HEK293 (cell line): ENCODE measurements around the gene GRN.
"Not testable (repeated sequence)": the region's sequence is repeated elsewhere in the genome, so short reads cannot be mapped to it uniquely, and the experiment has no call there.

ENCODE experiments used
- CTCF ChIA-PET: fragments of 350-600 bp; formaldehyde crosslinking; extraction: SDS; loops from one replicate; lab custom pipeline; 2021; ENCODE audit warnings: antibody characterized with exemption; lab: Yijun Ruan, JAX
- POLR2A ChIA-PET: fragments of 300-600 bp; formaldehyde crosslinking; extraction: SDS; loops from one replicate; lab custom pipeline; 2020; ENCODE audit warnings: antibody characterized with exemption, inconsistent platforms; lab: Yijun Ruan, JAX
- H3K27ac ChIP-seq: fragments of 200-500 bp; sonication (Bioruptor generic); 2 replicates; pipeline ENCODE4 v1.5.1; 2014; ENCODE audit warnings: low read depth, low read length, control low read depth, inconsistent platforms; ENCODE audit errors: extremely low read depth
- H3K36me3 ChIP-seq, 2 experiments: fragments of 200-500 bp in 1 of 2; sonication (Bioruptor generic) in 1 of 2; 1 replicate in 1 of 2; 2 replicates in 1 of 2; pipeline ENCODE4 v1.5.1; 2014 to 2017; ENCODE audit warnings: inconsistent platforms in 2 of 2, low read length in 2 of 2; ENCODE audit not compliant: control insufficient read depth in 2 of 2, insufficient read depth in 1 of 2
- H3K4me1 ChIP-seq: fragments of 200-500 bp; sonication (Bioruptor generic); 2 replicates; pipeline ENCODE4 v1.5.1; 2014; ENCODE audit warnings: mild to moderate bottlenecking, low read length, inconsistent platforms; ENCODE audit not compliant: control insufficient read depth, insufficient read depth
- H3K4me3 ChIP-seq: 2 replicates; pipeline ENCODE4 v1.5.1; 2011; ENCODE audit warnings: low read depth, mild to moderate bottlenecking, control low read depth, low read length, moderate library complexity
- H3K9me3 ChIP-seq: fragments of 200-500 bp; sonication (Bioruptor generic); 2 replicates; pipeline ENCODE4 v1.5.1; 2014; ENCODE audit warnings: low read depth, low read length, inconsistent platforms; ENCODE audit not compliant: control insufficient read depth, insufficient read depth
- ATF2 ChIP-seq: fragments of 450-650 bp; formaldehyde crosslinking; IDR thresholded peaks from 2 replicates; pipeline ENCODE4 v1.5.1; 2016; ENCODE audit warnings: missing biosample characterization, missing genetic modification characterization, low read depth
- CTCF ChIP-seq: fragments of 450-650 bp; formaldehyde crosslinking; IDR thresholded peaks from 2 replicates; pipeline ENCODE4 v1.5.1; 2016; ENCODE audit warnings: missing biosample characterization, missing genetic modification characterization
- SCRT2 ChIP-seq: fragments of 450-650 bp; formaldehyde crosslinking; IDR thresholded peaks from 2 replicates; pipeline ENCODE4 v1.5.1; 2016; ENCODE audit warnings: missing biosample characterization, missing genetic modification characterization
- ZBTB17 ChIP-seq: fragments of 450-650 bp; formaldehyde crosslinking; IDR thresholded peaks from 2 replicates; pipeline ENCODE4 v1.5.1; 2016; ENCODE audit warnings: missing biosample characterization, missing genetic modification characterization
- ZBTB21 ChIP-seq: fragments of 450-650 bp; formaldehyde crosslinking; IDR thresholded peaks from 2 replicates; pipeline ENCODE4 v1.5.1; 2017; ENCODE audit warnings: missing biosample characterization, missing genetic modification characterization
- ZEB2 ChIP-seq: fragments of 450-650 bp; formaldehyde crosslinking; IDR thresholded peaks from 2 replicates; pipeline ENCODE4 v1.5.1; 2016; ENCODE audit warnings: missing biosample characterization, missing genetic modification characterization
- ZNF10 ChIP-seq: fragments of 450-650 bp; formaldehyde crosslinking; IDR thresholded peaks from 2 replicates; pipeline ENCODE4 v1.5.1; 2017; ENCODE audit warnings: missing biosample characterization, missing genetic modification characterization
- ZNF138 ChIP-seq: fragments of 450-650 bp; formaldehyde crosslinking; IDR thresholded peaks from 2 replicates; pipeline ENCODE4 v1.5.1; 2016; ENCODE audit warnings: missing biosample characterization, missing genetic modification characterization, borderline replicate concordance
- ZNF2 ChIP-seq: fragments of 450-650 bp; formaldehyde crosslinking; IDR thresholded peaks from 2 replicates; pipeline ENCODE4 v1.5.1; 2016; ENCODE audit warnings: missing biosample characterization, missing genetic modification characterization
- ZNF24 ChIP-seq: fragments of 450-650 bp; formaldehyde crosslinking; IDR thresholded peaks from 2 replicates; pipeline ENCODE4 v1.5.1; 2016; ENCODE audit warnings: missing biosample characterization, missing genetic modification characterization
- ZNF362 ChIP-seq: fragments of 450-650 bp; formaldehyde crosslinking; IDR thresholded peaks from 2 replicates; pipeline ENCODE4 v1.5.1; 2016; ENCODE audit warnings: missing biosample characterization, missing genetic modification characterization
- ZNF394 ChIP-seq: fragments of 450-650 bp; formaldehyde crosslinking; IDR thresholded peaks from 2 replicates; pipeline ENCODE4 v1.5.1; 2016; ENCODE audit warnings: missing biosample characterization, missing genetic modification characterization, mild to moderate bottlenecking, moderate library complexity, borderline replicate concordance
- ZNF416 ChIP-seq: fragments of 450-650 bp; formaldehyde crosslinking; IDR thresholded peaks from 2 replicates; pipeline ENCODE4 v1.5.1; 2016; ENCODE audit warnings: missing biosample characterization, missing genetic modification characterization
- ZNF600 ChIP-seq: fragments of 450-650 bp; formaldehyde crosslinking; IDR thresholded peaks from 2 replicates; pipeline ENCODE4 v1.5.1; 2016; ENCODE audit warnings: missing biosample characterization, missing genetic modification characterization
- ZNF623 ChIP-seq: fragments of 450-650 bp; formaldehyde crosslinking; IDR thresholded peaks from 2 replicates; pipeline ENCODE4 v1.5.1; 2016; ENCODE audit warnings: missing biosample characterization, missing genetic modification characterization
- ZNF629 ChIP-seq: fragments of 450-650 bp; formaldehyde crosslinking; IDR thresholded peaks from 2 replicates; pipeline ENCODE4 v1.5.1; 2017; ENCODE audit warnings: missing biosample characterization, missing genetic modification characterization
- ZNF654 ChIP-seq: fragments of 450-650 bp; formaldehyde crosslinking; IDR thresholded peaks from 2 replicates; pipeline ENCODE4 v1.5.1; 2016; ENCODE audit warnings: low read depth, missing biosample characterization, missing genetic modification characterization
- ZNF660 ChIP-seq: fragments of 450-650 bp; IDR thresholded peaks from 2 replicates; pipeline ENCODE4 v1.5.1; 2018; ENCODE audit warnings: missing biosample characterization, mild to moderate bottlenecking, missing genetic modification characterization
- ZNF664 ChIP-seq: fragments of 450-650 bp; formaldehyde crosslinking; IDR thresholded peaks from 2 replicates; pipeline ENCODE4 v1.5.1; 2016; ENCODE audit warnings: missing biosample characterization, missing genetic modification characterization
- ZNF704 ChIP-seq: fragments of 450-650 bp; formaldehyde crosslinking; IDR thresholded peaks from 2 replicates; pipeline ENCODE4 v1.5.1; 2016; ENCODE audit warnings: missing biosample characterization, missing genetic modification characterization
- ZNF707 ChIP-seq: fragments of 450-650 bp; formaldehyde crosslinking; IDR thresholded peaks from 2 replicates; pipeline ENCODE4 v1.5.1; 2016; ENCODE audit warnings: missing biosample characterization, missing genetic modification characterization
- ZSCAN30 ChIP-seq: fragments of 450-650 bp; IDR thresholded peaks from 2 replicates; pipeline ENCODE4 v1.5.1; 2018; ENCODE audit warnings: missing biosample characterization, mild to moderate bottlenecking, missing genetic modification characterization, moderate library complexity
- TF ChIP-seq, protein P1 (sequence below): fragments of 450-650 bp; formaldehyde crosslinking; conservative IDR thresholded peaks from 2 replicates; pipeline ENCODE4 v1.5.1; 2016; ENCODE audit warnings: low read depth, missing biosample characterization, missing genetic modification characterization

Gene GRN

DNA sequence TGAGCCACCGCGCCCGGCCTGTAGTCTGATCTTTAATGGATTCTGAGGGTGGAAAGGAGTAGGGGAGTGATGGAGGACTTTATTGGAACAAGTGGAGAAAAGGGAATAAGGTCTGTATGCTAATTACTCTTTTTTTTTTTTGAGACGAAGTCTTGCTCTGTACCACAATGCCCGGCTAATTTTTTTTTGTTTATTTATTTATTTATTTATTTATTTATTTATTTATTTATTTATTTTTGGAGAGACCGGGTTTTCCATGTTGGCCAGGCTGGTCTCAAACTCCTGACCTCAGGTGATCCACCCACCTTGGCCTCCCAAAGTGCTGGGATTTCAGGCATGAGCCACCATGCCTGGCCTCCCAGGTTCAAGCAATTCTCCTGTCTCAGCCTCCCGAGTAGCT lies 15.6 kb upstream of the GRN start (continued):
- TF ChIP-seq, protein P1, sequence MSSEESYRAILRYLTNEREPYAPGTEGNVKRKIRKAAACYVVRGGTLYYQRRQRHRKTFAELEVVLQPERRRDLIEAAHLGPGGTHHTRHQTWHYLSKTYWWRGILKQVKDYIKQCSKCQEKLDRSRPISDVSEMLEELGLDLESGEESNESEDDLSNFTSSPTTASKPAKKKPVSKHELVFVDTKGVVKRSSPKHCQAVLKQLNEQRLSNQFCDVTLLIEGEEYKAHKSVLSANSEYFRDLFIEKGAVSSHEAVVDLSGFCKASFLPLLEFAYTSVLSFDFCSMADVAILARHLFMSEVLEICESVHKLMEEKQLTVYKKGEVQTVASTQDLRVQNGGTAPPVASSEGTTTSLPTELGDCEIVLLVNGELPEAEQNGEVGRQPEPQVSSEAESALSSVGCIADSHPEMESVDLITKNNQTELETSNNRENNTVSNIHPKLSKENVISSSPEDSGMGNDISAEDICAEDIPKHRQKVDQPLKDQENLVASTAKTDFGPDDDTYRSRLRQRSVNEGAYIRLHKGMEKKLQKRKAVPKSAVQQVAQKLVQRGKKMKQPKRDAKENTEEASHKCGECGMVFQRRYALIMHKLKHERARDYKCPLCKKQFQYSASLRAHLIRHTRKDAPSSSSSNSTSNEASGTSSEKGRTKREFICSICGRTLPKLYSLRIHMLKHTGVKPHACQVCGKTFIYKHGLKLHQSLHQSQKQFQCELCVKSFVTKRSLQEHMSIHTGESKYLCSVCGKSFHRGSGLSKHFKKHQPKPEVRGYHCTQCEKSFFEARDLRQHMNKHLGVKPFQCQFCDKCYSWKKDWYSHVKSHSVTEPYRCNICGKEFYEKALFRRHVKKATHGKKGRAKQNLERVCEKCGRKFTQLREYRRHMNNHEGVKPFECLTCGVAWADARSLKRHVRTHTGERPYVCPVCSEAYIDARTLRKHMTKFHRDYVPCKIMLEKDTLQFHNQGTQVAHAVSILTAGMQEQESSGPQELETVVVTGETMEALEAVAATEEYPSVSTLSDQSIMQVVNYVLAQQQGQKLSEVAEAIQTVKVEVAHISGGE (tag by site-specific recombination) = peak; percentile 69
- TF ChIP-seq ZNF394 (tag by site-specific recombination) (peak; percentile 95), ZBTB21 (tag by site-specific recombination) (peak; percentile 54; the same call in 1 of the 2 replicates), ZNF629 (tag by site-specific recombination) (0 out of 2 replicates have a peak, but pooled peaks have one; percentile 27), ZNF664 (tag by site-specific recombination) (peak; percentile 49; the same call in 1 of the 2 replicates), ZNF623 (tag by site-specific recombination) (peak; percentile 52; the same call in 1 of the 2 replicates)

DNA sequence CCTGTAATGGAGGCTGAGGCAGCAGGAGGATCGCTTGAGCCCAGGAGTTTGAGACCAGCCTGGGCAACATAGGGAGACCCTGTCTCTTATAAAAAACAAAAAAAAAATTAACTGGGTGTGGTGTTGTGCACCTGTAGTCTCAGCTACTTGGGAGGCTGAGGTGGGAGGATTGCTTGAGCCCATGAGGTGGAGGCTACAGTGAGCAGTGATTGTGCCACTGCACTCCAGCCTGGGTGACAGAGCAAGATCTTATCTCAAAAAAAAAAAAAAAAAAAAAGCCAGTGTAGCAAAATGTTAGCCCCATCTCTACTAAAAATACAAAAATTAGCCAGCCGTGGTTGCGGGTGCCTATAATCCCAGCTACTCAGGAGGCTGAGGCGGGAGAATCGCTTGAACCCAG lies 14.8 kb upstream of the GRN start:
- H3K4me1 ChIP-seq, H3K27ac ChIP-seq, H3K9me3 ChIP-seq, H3K4me3 ChIP-seq, H3K36me3 ChIP-seq: not testable (repeated sequence)
- CTCF ChIA-PET = interaction anchor here (0.6 to 3.7 kb wide), 23 partner anchors 10 to 745 kb away, joined by 3 to 33 read pairs (median 7); partner anchors contain the start of gene GRN
- POLR2A ChIA-PET = interaction anchor here (0.7 to 3.7 kb wide), 3 partner anchors 15 to 109 kb away, joined by 5 to 18 read pairs (median 8); no protein-coding TSS in a partner anchor
- TF ChIP-seq ZNF362 (tag by site-specific recombination) = peak; percentile 64

DNA sequence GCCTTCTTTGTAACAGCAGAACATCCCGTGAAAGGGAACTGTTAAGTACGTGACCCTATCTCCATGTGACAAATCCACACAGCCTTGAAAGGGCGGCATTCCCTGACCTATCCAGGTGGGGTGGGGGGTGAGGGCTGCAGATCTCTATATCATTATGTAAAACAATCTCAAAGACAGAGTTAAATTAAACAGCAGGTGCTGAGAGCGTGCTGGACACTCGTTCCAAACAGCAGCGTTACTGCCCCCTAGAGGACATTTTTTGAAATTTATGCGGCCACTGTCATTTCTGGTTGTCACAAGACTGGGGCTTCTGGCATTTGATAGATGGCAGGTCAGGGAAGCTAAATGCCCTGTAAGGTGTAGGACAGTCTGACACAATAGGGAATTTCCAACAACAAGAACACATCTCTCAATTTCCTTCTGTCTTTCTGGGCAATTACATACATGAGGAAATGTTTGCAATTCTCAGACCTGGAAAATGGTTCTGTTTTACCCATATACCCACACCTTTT lies 13.8 kb upstream of the GRN start:
- peaks cover 4% of the 10 kb centered on the region for H3K4me1 ChIP-seq
- POLR2A ChIA-PET = interaction anchor here (3.7 kb wide), 1 partner anchor 110 kb away, joined by 18 read pairs; no protein-coding TSS in a partner anchor
- no peaks in the 10 kb centered on the region for H3K36me3 ChIP-seq
- no peak overlapping the region for H3K4me3 ChIP-seq
- no peaks in the 10 kb centered on the region for H3K9me3 ChIP-seq
- CTCF ChIA-PET = interaction anchor here (0.6 to 3.7 kb wide), 37 partner anchors 9 to 1594 kb away, joined by 3 to 33 read pairs (median 5); partner anchors contain the start of genes ATXN7L3 and GRN
- no peak overlapping the region for H3K27ac ChIP-seq
- TF ChIP-seq CTCF (tag by site-specific recombination) = 0 out of 2 replicates have a peak, but pooled peaks have one; percentile 47
- 0 out of 2 replicates have a peak, but pooled peaks have one; percentile 15 for TF ChIP-seq ZNF24 (tag by site-specific recombination)
- TF ChIP-seq ZNF416 (tag by site-specific recombination) = no peak
- peak; percentile 20; the same call in 1 of the 2 replicates for TF ChIP-seq ZNF629 (tag by site-specific recombination)
- no peak for TF ChIP-seq ZNF138
- peak; percentile 81 for TF ChIP-seq ZNF654 (tag by site-specific recombination)
- TF ChIP-seq SCRT2 (tag by site-specific recombination) = 0 out of 2 replicates have a peak, but pooled peaks have one; percentile 13
- 0 out of 2 replicates have a peak, but pooled peaks have one; percentile 33 for TF ChIP-seq ZBTB17 (tag by site-specific recombination)
- TF ChIP-seq ZNF10 (tag by site-specific recombination) = peak; percentile 71; the same call in 1 of the 2 replicates
- 0 out of 2 replicates have a peak, but pooled peaks have one; percentile 18 for TF ChIP-seq ZNF2 (tag by site-specific recombination)
- TF ChIP-seq ZNF704 (tag by site-specific recombination) = no peak
- no peak for TF ChIP-seq ZNF707 (tag by site-specific recombination)
- TF ChIP-seq ZNF660 (tag by site-specific recombination) = peak; percentile 42; the same call in 1 of the 2 replicates
- TF ChIP-seq ZNF600 (tag by site-specific recombination) = peak; percentile 74
- peak; percentile 58 for TF ChIP-seq ZEB2 (tag by site-specific recombination)
- peak; percentile 65; the same call in 1 of the 2 replicates for TF ChIP-seq ZSCAN30 (tag by site-specific recombination)
- no peak for TF ChIP-seq ATF2 (tag by site-specific recombination)
